Stimulated activated CD8-positive, alpha-beta memory T cell treated with anti-CD3 and anti-CD28 coated beads, Interleukin-4, amount 100 ng/mL, for 1 hour (primary cell): ENCODE results near the gene TSC1.
A peak's percentile ranks its signal among the peaks of the same experiment; 100 is the strongest.

Experiments
- DNase-seq, 2 donors: peaks; one replicate each; pipeline ENCODE4 v3.0.0-alpha.2; 2020; ENCODE audit warnings: low read depth in 2 of 2, low spot score in 1 of 2

The TSC1 gene

GRCh38 chr9:132894346-132894745 lies 50.1 kb downstream of the TSC1 start:
- DNase-seq, result no peak

- no peak for DNase-seq
Observed at GRCh38 chr9:132892400-132892799, 52.0 kb downstream of the TSC1 start.

- DNase-seq, result no peak
Observed at GRCh38 chr9:132888151-132888550, 56.3 kb downstream of the TSC1 start.

GRCh38 chr9:132887181-132888120 lies 57.0 kb downstream of the TSC1 start:
- DNase-seq, result no peak

GRCh38 chr9:132886334-132886725 lies 58.1 kb downstream of the TSC1 start:
- no peak for DNase-seq

GRCh38 chr9:132885720-132886333 lies 58.6 kb downstream of the TSC1 start:
- DNase-seq, result no peak

GRCh38 chr9:132883349-132884294 lies 60.8 kb downstream of the TSC1 start:
- DNase-seq, result no peak

GRCh38 chr9:132882616-132883015 lies 61.8 kb downstream of the TSC1 start:
- no peak for DNase-seq

GRCh38 chr9:132881826-132882225 lies 62.6 kb downstream of the TSC1 start:
- DNase-seq, result no peak

- no peak for DNase-seq
Observed at GRCh38 chr9:132880324-132880661, 64.1 kb downstream of the TSC1 start.

- DNase-seq, result no peak
Observed at GRCh38 chr9:132879457-132880323, 64.7 kb downstream of the TSC1 start.

- no peak for DNase-seq
Observed at GRCh38 chr9:132878695-132879456, 65.5 kb downstream of the TSC1 start, which contains the start of gene SPACA9. TSS of gene SPACA9 (plus strand) at chr9:132878898. CDS start at chr9:132883948, 5,050 bp downstream.

GRCh38 chr9:132877824-132878694 lies 66.4 kb downstream of the TSC1 start, which contains the start of gene AK8:
TSS of gene AK8 (minus strand) at chr9:132878284. CDS start at chr9:132878255, 29 bp downstream.
- DNase-seq, result peak; percentile 38 to 51

- DNase-seq, result no peak
Observed at GRCh38 chr9:132877458-132877823, 67.0 kb downstream of the TSC1 start.

- no peak for DNase-seq
Observed at GRCh38 chr9:132876849-132877248, 67.6 kb downstream of the TSC1 start.

- no peak for DNase-seq
Observed at GRCh38 chr9:132875159-132875558, 69.3 kb downstream of the TSC1 start.

- DNase-seq, result no peak
Observed at GRCh38 chr9:132873403-132873802, 71.0 kb downstream of the TSC1 start.

- DNase-seq, result no peak
Observed at GRCh38 chr9:132869266-132869665, 75.2 kb downstream of the TSC1 start.

- DNase-seq, result no peak
Observed at GRCh38 chr9:132866898-132867297, 77.5 kb downstream of the TSC1 start.
